SK-N-SH treated with all-trans-retinoic acid at 6 μM for 48 hours (cell line): ENCODE data around the gene RBFOX1.

Experiments used
- ATAC-seq: fragments of 200-7000 bp; cut with Tn5 transposase; 3 replicates; pipeline ENCODE4 v1.9.1; 2020; ENCODE audit warnings: mild to moderate bottlenecking, moderate library complexity
- ARNTL ChIP-seq: fragments of 450-650 bp; formaldehyde crosslinking; IDR thresholded peaks from 2 replicates; pipeline ENCODE4 v1.5.0; 2020; ENCODE audit warnings: low read depth, mild to moderate bottlenecking, moderate library complexity, borderline replicate concordance
- BACH2 ChIP-seq: fragments of 250-450 bp; sonication (Bioruptor Pico); IDR thresholded peaks from 2 replicates; pipeline ENCODE4 v1.9.0; 2021; ENCODE audit warnings: mild to moderate bottlenecking, borderline replicate concordance
- CREB5 ChIP-seq: fragments of 250-450 bp; sonication (Bioruptor Pico); IDR thresholded peaks from 2 replicates; pipeline ENCODE4 v1.5.1; 2020; ENCODE audit warnings: low read depth, mild to moderate bottlenecking, moderate library complexity
- CSDC2 ChIP-seq: fragments of 250-450 bp; sonication (Bioruptor Pico); IDR thresholded peaks from 2 replicates; pipeline ENCODE4 v1.5.0; 2020; ENCODE audit warnings: mild to moderate bottlenecking, moderate library complexity
- ESRRG ChIP-seq: fragments of 250-450 bp; sonication (Bioruptor Pico); IDR thresholded peaks from 2 replicates; pipeline ENCODE4 v1.6.1; 2021; ENCODE audit warnings: mild to moderate bottlenecking
- GLIS3 ChIP-seq: fragments of 250-450 bp; sonication (Bioruptor Pico); IDR thresholded peaks from 2 replicates; pipeline ENCODE4 v1.5.0; 2020; ENCODE audit warnings: mild to moderate bottlenecking, moderate library complexity
- ISL1 ChIP-seq: fragments of 250-450 bp; sonication (Bioruptor Pico); IDR thresholded peaks from 2 replicates; pipeline ENCODE4 v2.1.2; 2022; ENCODE audit warnings: mild to moderate bottlenecking, moderate library complexity
- OSR1 ChIP-seq: fragments of 250-450 bp; sonication (Bioruptor Pico); IDR thresholded peaks from 2 replicates; pipeline ENCODE4 v1.8.0; 2022; ENCODE audit warnings: moderate library complexity, mild to moderate bottlenecking, inconsistent platforms
- POU6F1 ChIP-seq: fragments of 250-450 bp; sonication (Bioruptor Pico); IDR thresholded peaks from 2 replicates; pipeline ENCODE4 v1.8.0; 2021; ENCODE audit warnings: low read depth, mild to moderate bottlenecking, moderate library complexity, borderline replicate concordance
- RARB ChIP-seq: fragments of 250-450 bp; sonication (Bioruptor Pico); IDR thresholded peaks from 2 replicates; pipeline ENCODE4 v1.8.0; 2021; ENCODE audit warnings: mild to moderate bottlenecking, moderate library complexity
- TCF4 ChIP-seq: fragments of 250-450 bp; sonication (Bioruptor Pico); IDR thresholded peaks from 2 replicates; pipeline ENCODE4 v1.8.0; 2021; ENCODE audit warnings: mild to moderate bottlenecking, moderate library complexity, borderline replicate concordance
- TOX ChIP-seq: fragments of 250-450 bp; sonication (Bioruptor Pico); IDR thresholded peaks from 2 replicates; pipeline ENCODE4 v1.8.0; 2021; ENCODE audit warnings: mild to moderate bottlenecking, moderate library complexity, borderline replicate concordance
- TSHZ2 ChIP-seq: fragments of 250-450 bp; sonication (Bioruptor Pico); IDR thresholded peaks from 2 replicates; pipeline ENCODE4 v1.5.0; 2020; ENCODE audit warnings: mild to moderate bottlenecking, moderate library complexity
- ZC3H10 ChIP-seq: fragments of 250-450 bp; sonication (Bioruptor Pico); IDR thresholded peaks from 2 replicates; pipeline ENCODE4 v1.5.1; 2021; ENCODE audit warnings: mild to moderate bottlenecking, moderate library complexity
- ZFP3 ChIP-seq: fragments of 250-450 bp; sonication (Bioruptor Pico); IDR thresholded peaks from 2 replicates; pipeline ENCODE4 v1.5.0; 2020; ENCODE audit warnings: mild to moderate bottlenecking, moderate library complexity
- ZFP30 ChIP-seq: fragments of 450-650 bp; formaldehyde crosslinking; IDR thresholded peaks from 2 replicates; pipeline ENCODE4 v1.5.0; 2022; ENCODE audit warnings: mild to moderate bottlenecking, moderate library complexity
- ZNF565 ChIP-seq: fragments of 450-650 bp; formaldehyde crosslinking; conservative IDR thresholded peaks from 2 replicates; pipeline ENCODE4 v1.5.0; 2020; ENCODE audit warnings: low read depth, mild to moderate bottlenecking, moderate library complexity
- ZNF70 ChIP-seq: fragments of 450-650 bp; formaldehyde crosslinking; IDR thresholded peaks from 2 replicates; pipeline ENCODE4 v1.5.0; 2020; ENCODE audit warnings: mild to moderate bottlenecking, moderate library complexity
- ZNF8 ChIP-seq: fragments of 450-650 bp; formaldehyde crosslinking; IDR thresholded peaks from 2 replicates; pipeline ENCODE4 v1.5.0; 2020; ENCODE audit warnings: mild to moderate bottlenecking, moderate library complexity
- TF ChIP-seq, protein P1 (sequence below): fragments of 250-450 bp; sonication (Bioruptor Pico); IDR thresholded peaks from 2 replicates; pipeline ENCODE4 v1.8.0; 2020; ENCODE audit warnings: mild to moderate bottlenecking, moderate library complexity, borderline replicate concordance
- TF ChIP-seq, protein P2 (sequence below): fragments of 250-450 bp; sonication (Bioruptor Pico); IDR thresholded peaks from 2 replicates; pipeline ENCODE4 v1.5.1; 2021; ENCODE audit warnings: mild to moderate bottlenecking, moderate library complexity

RBFOX1 gene

GRCh38 chr16:7330709-7331108, 1.9 kb upstream of the RBFOX1 start:
- ATAC-seq, result no peak
- TF ChIP-seq TCF4 (CRISPR knock-in tag) (no peak), ARNTL (CRISPR knock-in tag) (no peak), ISL1 (CRISPR knock-in tag) (no peak), ZFP30 (no peak), ESRRG (CRISPR knock-in tag) (no peak), ZNF565 (no peak), RARB (CRISPR knock-in tag) (no peak), ZNF8 (no peak), OSR1 (CRISPR knock-in tag) (no peak), ZNF70 (CRISPR knock-in tag) (no peak), POU6F1 (CRISPR knock-in tag) (no peak), BACH2 (CRISPR knock-in tag) (no peak), CREB5 (CRISPR knock-in tag) (no peak), TOX (CRISPR knock-in tag) (no peak), ZC3H10 (CRISPR knock-in tag) (no peak), ZFP3 (CRISPR knock-in tag) (no peak), CSDC2 (CRISPR knock-in tag) (no peak)
- TF ChIP-seq, protein P1, sequence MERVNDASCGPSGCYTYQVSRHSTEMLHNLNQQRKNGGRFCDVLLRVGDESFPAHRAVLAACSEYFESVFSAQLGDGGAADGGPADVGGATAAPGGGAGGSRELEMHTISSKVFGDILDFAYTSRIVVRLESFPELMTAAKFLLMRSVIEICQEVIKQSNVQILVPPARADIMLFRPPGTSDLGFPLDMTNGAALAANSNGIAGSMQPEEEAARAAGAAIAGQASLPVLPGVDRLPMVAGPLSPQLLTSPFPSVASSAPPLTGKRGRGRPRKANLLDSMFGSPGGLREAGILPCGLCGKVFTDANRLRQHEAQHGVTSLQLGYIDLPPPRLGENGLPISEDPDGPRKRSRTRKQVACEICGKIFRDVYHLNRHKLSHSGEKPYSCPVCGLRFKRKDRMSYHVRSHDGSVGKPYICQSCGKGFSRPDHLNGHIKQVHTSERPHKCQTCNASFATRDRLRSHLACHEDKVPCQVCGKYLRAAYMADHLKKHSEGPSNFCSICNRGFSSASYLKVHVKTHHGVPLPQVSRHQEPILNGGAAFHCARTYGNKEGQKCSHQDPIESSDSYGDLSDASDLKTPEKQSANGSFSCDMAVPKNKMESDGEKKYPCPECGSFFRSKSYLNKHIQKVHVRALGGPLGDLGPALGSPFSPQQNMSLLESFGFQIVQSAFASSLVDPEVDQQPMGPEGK (CRISPR knock-in tag), result no peak
- TF ChIP-seq, protein P2, sequence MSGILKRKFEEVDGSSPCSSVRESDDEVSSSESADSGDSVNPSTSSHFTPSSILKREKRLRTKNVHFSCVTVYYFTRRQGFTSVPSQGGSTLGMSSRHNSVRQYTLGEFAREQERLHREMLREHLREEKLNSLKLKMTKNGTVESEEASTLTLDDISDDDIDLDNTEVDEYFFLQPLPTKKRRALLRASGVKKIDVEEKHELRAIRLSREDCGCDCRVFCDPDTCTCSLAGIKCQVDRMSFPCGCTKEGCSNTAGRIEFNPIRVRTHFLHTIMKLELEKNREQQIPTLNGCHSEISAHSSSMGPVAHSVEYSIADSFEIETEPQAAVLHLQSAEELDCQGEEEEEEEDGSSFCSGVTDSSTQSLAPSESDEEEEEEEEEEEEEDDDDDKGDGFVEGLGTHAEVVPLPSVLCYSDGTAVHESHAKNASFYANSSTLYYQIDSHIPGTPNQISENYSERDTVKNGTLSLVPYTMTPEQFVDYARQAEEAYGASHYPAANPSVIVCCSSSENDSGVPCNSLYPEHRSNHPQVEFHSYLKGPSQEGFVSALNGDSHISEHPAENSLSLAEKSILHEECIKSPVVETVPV (CRISPR knock-in tag), result no peak

DNA sequence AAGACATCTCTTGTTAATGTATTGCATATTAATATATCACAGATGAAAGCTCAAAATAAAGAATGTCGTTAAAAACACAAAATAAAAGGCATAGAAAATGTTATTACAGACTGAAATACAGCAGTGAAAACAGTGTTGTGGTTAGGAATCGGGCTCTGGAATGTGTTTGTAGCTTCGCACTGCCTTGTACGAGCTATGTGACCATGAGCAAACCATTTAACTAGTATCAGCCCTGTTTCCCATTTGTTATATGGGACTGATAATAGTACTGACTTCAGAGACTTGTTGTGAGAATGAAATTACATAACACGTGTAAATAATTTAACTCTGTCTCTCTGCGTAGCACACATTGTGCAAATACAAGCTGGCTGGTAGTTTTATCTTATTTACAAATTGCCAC, 648 bp upstream of the RBFOX1 start:
- no peak for ATAC-seq
- TF ChIP-seq TSHZ2 (CRISPR knock-in tag), result no peak
- TF ChIP-seq BACH2 (CRISPR knock-in tag), result no peak
- no peak for TF ChIP-seq ZFP30
- no peak for TF ChIP-seq RARB (CRISPR knock-in tag)
- no peak for TF ChIP-seq ZC3H10 (CRISPR knock-in tag)
- no peak for TF ChIP-seq ZFP3 (CRISPR knock-in tag)
- no peak for TF ChIP-seq ISL1 (CRISPR knock-in tag)
- TF ChIP-seq ARNTL (CRISPR knock-in tag), result no peak
- no peak for TF ChIP-seq CREB5 (CRISPR knock-in tag)
- TF ChIP-seq ZNF8, result no peak
- TF ChIP-seq, protein P1 (CRISPR knock-in tag), result no peak
- no peak for TF ChIP-seq ESRRG (CRISPR knock-in tag)
- TF ChIP-seq TOX (CRISPR knock-in tag), result no peak
- TF ChIP-seq CSDC2 (CRISPR knock-in tag), result no peak
- no peak for TF ChIP-seq POU6F1 (CRISPR knock-in tag)
- TF ChIP-seq TCF4 (CRISPR knock-in tag), result no peak
- no peak for TF ChIP-seq OSR1 (CRISPR knock-in tag)
- TF ChIP-seq ZNF565, result no peak
- TF ChIP-seq, protein P2 (CRISPR knock-in tag), result no peak
- no peak for TF ChIP-seq GLIS3
